T-helper 2 cell treated with Interferon-gamma antibody and Interleukin-4, amounts not matched to agents 100 ng/mL and 5 ng/mL, for 36 hours (primary cell): ENCODE measurements around the gene PKDCC. TPM values are rescaled to one million over a fixed set of nuclear protein-coding genes. Genes with fewer than 3 reads are reported as not detected.

Experiments used
- intact Hi-C: fragments of 100-400 bp; cut with micrococcal nuclease; formaldehyde crosslinking; loops from one replicate; pipeline ENCODE4 v1.15.1; 2023
- total RNA-seq: library from RNA; stranded (reverse); gene quantifications from 2 replicates; pipeline ENCODE4 v1.2.3, GENCODE V29; 2022

PKDCC gene
- total RNA-seq, 1 donor from 2014 or later: 0.16 TPM

DNA sequence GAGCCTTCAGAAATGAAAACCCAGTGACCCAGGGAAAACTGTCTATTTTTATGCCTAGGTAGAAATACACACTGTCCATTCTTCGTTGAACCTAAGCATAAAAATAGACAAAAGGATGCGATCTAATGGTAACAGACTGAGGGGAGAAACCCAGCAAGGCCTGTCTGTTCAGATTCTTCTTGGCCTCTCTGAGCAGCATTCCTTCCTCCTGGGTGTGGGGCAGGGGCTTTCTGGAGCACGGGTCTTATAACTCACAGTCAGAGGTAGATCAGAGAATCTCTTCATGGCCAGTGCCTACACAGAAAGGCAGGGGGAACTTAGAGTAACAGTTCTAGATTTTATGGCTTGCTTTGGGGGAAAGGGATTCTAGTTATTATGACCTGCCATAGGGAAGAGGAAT, 56.0 kb downstream of the PKDCC start:
- intact Hi-C loops: loop anchor here (10.0 kb wide), 2 partner anchors 391 to 711 kb away; partner anchors contain the start of gene KCNG3

DNA sequence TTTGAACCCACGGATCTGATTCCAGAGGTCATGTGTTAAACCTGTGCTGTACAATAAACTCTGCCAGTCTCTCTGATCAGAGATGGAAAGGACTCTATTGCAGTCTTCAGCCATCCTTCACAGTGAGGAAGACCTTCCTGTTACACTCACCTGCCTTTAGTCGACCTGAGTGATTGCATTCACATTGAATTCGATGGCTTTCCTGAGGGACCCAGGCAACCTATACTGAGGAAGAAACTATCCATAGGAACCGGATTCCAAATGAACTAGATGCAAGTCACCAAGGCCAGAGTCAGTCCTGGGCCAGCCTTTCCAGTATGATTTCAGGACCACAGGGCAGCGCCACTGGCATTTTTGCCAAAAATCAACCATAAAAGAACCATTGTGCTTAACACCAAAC, 56.8 kb downstream of the PKDCC start:
- intact Hi-C loops: loop anchor here (10.0 kb wide), 2 partner anchors 390 to 710 kb away; partner anchors contain the start of gene KCNG3

DNA sequence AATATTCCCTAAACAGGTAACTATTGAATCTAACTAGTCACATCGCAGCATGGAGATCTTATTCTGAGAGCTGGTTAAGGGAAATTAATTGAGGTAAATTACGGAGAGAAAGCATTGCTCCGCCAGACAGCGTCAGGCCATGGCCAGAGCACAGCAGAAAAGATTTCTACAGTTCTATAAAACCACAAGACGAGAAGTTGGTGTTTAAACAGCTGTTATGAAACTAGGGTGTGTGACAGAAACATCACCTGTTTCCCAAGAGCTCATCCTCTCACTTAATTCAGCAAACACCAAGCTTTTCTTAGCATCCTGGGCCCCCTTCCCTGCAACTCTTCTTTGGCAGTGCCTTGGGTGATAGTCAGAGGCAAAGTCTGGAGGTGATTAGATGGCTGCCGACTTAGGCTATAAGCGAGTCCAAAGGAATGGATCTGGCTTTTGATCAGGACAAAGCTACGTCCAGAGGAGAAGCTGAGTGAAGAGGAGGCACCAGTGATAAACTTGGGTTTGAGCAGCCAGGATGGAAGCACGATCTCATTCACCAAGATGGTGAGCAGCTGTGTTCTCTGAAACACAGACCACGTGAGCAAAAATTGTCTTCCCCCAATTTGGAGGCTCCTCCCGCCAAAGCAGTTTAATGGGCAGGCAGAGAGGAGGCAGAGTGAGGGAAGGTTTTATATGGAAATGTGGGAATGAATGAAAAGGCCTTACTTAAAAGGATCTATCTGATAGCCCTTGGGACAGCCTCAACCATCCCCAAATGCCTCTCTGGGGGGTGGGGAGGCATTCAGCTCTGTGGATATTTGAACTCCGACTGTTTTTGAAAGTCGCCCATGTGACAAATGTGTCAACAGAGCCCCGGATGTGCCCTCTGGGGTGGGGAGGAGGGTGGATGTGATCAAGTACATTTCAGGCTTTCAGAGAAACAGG, 57.8 kb downstream of the PKDCC start:
- intact Hi-C loops: loop anchor here (1.0 to 10.0 kb wide), 5 partner anchors 19 to 709 kb away; partner anchors contain the start of genes EML4 and KCNG3

DNA sequence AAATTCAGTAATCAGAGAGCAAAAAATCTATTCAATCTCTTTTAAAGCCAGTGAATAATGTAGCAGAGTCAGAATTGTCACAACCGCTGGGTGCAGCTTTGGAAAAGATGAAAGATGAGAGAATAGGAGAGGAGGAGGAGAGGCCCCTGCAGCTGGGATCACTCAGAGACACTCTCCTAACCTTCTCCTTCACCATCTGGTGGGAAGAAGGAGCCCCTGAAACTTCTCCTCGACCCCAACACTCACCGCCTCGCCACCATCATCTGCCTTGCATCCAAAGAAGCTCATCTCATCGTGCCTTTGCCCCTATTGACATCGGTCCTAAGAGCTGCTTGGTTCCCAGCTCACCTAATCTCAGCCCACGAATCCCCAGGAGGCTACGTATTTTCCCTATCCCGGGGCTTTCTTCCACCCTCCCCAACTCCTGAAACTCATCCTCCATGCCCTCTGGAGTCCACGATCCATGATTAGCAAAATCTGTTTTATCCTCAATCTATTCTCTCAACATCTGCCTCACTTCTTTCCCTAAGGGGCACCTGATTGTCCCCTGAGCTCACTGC, 58.5 kb downstream of the PKDCC start:
- intact Hi-C loops: loop anchor here (1.0 to 10.0 kb wide), 5 partner anchors 18 to 708 kb away; partner anchors contain the start of genes EML4 and KCNG3

DNA sequence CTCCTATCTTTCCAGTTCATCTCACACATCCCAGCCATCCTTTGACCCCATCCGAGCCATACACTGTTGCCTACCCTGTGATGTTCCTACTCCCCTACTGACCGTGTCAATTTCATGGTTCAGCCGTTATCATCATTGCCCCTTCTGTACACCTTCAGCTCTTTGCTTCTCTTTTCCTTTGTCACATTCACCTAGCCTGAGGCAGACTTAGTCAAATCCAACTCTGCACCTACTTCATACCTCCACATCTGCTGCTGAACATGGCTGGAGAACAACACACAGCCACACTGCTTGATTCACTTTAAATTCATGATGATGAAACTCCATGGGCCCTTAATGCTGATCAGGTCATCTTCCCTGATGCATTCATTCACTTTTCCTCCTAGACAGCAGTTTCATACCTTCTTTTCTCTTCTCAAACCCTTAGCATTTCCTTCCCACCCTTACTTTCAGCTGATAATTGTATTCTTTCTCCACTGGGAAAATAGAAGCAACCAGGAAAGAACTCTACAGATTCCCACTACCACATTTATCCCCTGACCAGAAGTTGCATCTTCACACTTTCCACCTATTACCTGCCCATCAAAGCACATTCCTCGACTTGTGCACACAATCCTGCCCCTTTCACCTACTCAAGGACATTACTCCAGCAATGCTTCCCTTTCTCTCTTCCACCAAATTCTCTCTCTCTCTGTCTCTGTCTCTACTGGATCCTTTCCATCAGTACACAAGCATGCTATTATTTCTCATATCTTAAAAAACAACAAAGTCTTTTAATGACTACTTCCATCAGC, 59.6 kb downstream of the PKDCC start:
- intact Hi-C loops: loop anchor here (10.0 kb wide), 2 partner anchors 387 to 707 kb away; partner anchors contain the start of gene KCNG3

Other genes starting within 250 kb of the PKDCC start
- gene EML4, start 121.3 kb downstream of the PKDCC start, total RNA-seq: 71.4 and 73.0 TPM in 2 replicates